K562 (cell line): ENCODE measurements around the gene GSTA5.
"Not testable (repeated sequence)": the region's sequence is repeated elsewhere in the genome, so short reads cannot be mapped to it uniquely, and the experiment has no call there.

Experiments
- CTCF ChIP-seq, 3 experiments: IDR thresholded peaks in 2 of 3; conservative IDR thresholded peaks in 1 of 3; 2 replicates each; pipeline ENCODE4 v1.5.1; 2011 to 2012; ENCODE audit warnings: low read length in 3 of 3, mild to moderate bottlenecking in 3 of 3, control low read depth in 2 of 3, improper control_type of control experiment in 1 of 3, inconsistent platforms in 1 of 3, low read depth in 1 of 3, mixed read lengths in 1 of 3, moderate library complexity in 1 of 3; ENCODE audit not compliant: insufficient read depth in 2 of 3
- ETV6 ChIP-seq, 3 experiments: fragments of 150-350 bp in 1 of 3; sonication (generic) in 1 of 3; formaldehyde crosslinking in 1 of 3; IDR thresholded peaks; 2 replicates each; pipeline versions ENCODE4 v1.6.1 to v1.8.0; 2014 to 2022; ENCODE audit warnings: borderline replicate concordance in 2 of 3, low read depth in 2 of 3, antibody characterized with exemption in 1 of 3, low read length in 1 of 3, mild to moderate bottlenecking in 1 of 3, missing genetic modification reagents in 1 of 3
- IRF1 ChIP-seq: sonication (generic); formaldehyde crosslinking; IDR thresholded peaks from 2 replicates; pipeline ENCODE4 v1.8.0; 2022; ENCODE audit warnings: missing genetic modification reagents, mild to moderate bottlenecking, borderline replicate concordance
- MAFG ChIP-seq: fragments of 450-650 bp; conservative IDR thresholded peaks from 2 replicates; pipeline ENCODE4 v1.6.1; 2016; ENCODE audit warnings: missing genetic modification characterization, missing compliant biosample characterization
- NBN ChIP-seq: fragments of 450-650 bp; IDR thresholded peaks from 2 replicates; pipeline ENCODE4 v1.6.1; 2016; ENCODE audit warnings: low read depth, mild to moderate bottlenecking
- POLR2A ChIP-seq: fragments of 450-650 bp; conservative IDR thresholded peaks from 2 replicates; pipeline ENCODE4 v1.6.1; 2016
- POU5F1 ChIP-seq: fragments of 150-350 bp; IDR thresholded peaks from 2 replicates; pipeline ENCODE4 v1.6.1; 2014; ENCODE audit warnings: borderline replicate concordance, low read length, low read depth, mild to moderate bottlenecking; ENCODE audit not compliant: partially characterized antibody
- RREB1 ChIP-seq: fragments of 250-450 bp; sonication (Bioruptor Pico); IDR thresholded peaks from 2 replicates; pipeline ENCODE4 v1.4.0; 2020
- SMARCA4 ChIP-seq: fragments of 450-650 bp; IDR thresholded peaks from 2 replicates; pipeline ENCODE4 v1.6.1; 2016
- TEAD4 ChIP-seq, 2 experiments: sonication (generic) in 1 of 2; formaldehyde crosslinking in 1 of 2; IDR thresholded peaks; 2 replicates each; pipeline versions ENCODE4 v1.6.1 to v1.8.0; 2012 to 2022; ENCODE audit warnings: borderline replicate concordance in 1 of 2, inconsistent platforms in 1 of 2, low read length in 1 of 2, mild to moderate bottlenecking in 1 of 2, missing genetic modification reagents in 1 of 2
- ZKSCAN8 ChIP-seq: fragments of 200-800 bp; sonication (Bioruptor generic); IDR thresholded peaks from 2 replicates; pipeline ENCODE4 v1.6.1; 2016; ENCODE audit warnings: missing genetic modification characterization, missing compliant biosample characterization
- ZNF23 ChIP-seq: fragments of 250-450 bp; sonication (Bioruptor Pico); IDR thresholded peaks from 2 replicates; pipeline ENCODE4 v1.4.0; 2020; ENCODE audit warnings: mild to moderate bottlenecking
- ZNF3 ChIP-seq: fragments of 250-450 bp; sonication (Bioruptor Pico); IDR thresholded peaks from 2 replicates; pipeline ENCODE4 v1.5.0; 2021; ENCODE audit warnings: mild to moderate bottlenecking, moderate library complexity
- ZNF76 ChIP-seq: fragments of 250-450 bp; sonication (Bioruptor Pico); IDR thresholded peaks from 2 replicates; pipeline ENCODE4 v1.4.0; 2020; ENCODE audit warnings: mild to moderate bottlenecking, moderate library complexity, borderline replicate concordance

- TF ChIP-seq ZNF23; NBN; TEAD4 (IDR thresholded peaks at IDR 0.05; ENCODE audit: low read length); TEAD4 (CRISPR knock-in tag; IDR thresholded peaks at IDR 0.05; ENCODE audit: borderline replicate concordance); IRF1 (CRISPR knock-in tag); POLR2A; CTCF (IDR thresholded peaks at IDR 0.05 in 2 of 3, conservative IDR thresholded peaks at IDR 0.05 in 1 of 3; ENCODE audit: insufficient read depth in 2 of 3, low read depth in 1 of 3, low read length in 3 of 3); RREB1; ZNF3 (CRISPR knock-in tag); POU5F1; ZNF76 (CRISPR knock-in tag); SMARCA4; ETV6 (IDR thresholded peaks at IDR 0.05; ENCODE audit: borderline replicate concordance in 1 of 2, low read depth in 2 of 2, low read length in 1 of 2); ETV6 (CRISPR knock-in tag; IDR thresholded peaks at IDR 0.05; ENCODE audit: borderline replicate concordance); ZKSCAN8 (CRISPR knock-in tag); MAFG (tag): not testable (repeated sequence)
Measured at GRCh38 chr6:52868899-52869298, 28.3 kb upstream of the GSTA5 start.
